CD4-positive, alpha-beta T cell treated with Interferon alpha-2 for 1 hour (primary cell): ENCODE data around the gene FHIT.
"Not testable (repeated sequence)": the region's sequence is repeated elsewhere in the genome, so short reads cannot be mapped to it uniquely, and the experiment has no call there.

ENCODE experiments used
- DNase-seq, 2 donors: peaks; one replicate each; pipeline ENCODE4 v3.0.0-alpha.2; 2020 to 2022

Gene FHIT

DNA sequence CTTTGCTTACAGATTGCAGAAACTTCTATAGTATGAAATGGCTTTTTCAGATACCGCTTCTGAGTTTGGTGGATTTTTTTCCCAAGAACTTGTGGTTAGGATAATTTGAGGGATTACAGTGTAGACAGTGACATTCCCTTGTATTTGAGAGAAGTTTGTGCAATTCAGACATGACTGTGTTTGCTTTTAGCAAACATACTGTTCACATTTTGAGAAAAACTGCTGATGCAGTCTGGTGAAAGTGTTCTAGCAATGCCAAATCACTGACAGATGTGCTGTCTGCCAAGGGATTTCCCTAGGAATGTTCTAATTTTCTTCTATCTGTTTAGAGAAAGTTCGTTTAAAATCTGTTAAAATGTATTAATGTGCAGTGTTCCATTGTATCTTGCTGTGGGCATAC is 652.6 kb downstream of the FHIT start:
- no peak for DNase-seq

DNA sequence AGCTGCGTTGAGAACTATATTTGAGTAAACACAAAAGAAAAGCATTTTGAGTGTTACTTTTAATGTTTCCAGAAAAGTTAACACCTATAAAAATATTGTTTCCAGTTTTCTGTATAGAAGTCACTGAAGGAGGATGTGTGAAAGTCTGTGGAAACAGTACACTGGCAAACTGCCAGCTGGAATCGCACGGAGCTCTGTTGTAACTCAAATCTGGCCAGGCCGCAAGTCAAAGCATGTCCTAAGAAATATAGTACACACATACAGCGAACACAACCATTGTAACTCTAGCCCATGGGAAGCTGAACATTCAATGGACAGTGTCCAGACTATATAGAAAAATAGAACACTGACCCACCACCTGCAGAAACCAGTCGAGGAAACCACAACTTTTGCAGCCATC is 657.2 kb downstream of the FHIT start:
- no peak for DNase-seq

DNA sequence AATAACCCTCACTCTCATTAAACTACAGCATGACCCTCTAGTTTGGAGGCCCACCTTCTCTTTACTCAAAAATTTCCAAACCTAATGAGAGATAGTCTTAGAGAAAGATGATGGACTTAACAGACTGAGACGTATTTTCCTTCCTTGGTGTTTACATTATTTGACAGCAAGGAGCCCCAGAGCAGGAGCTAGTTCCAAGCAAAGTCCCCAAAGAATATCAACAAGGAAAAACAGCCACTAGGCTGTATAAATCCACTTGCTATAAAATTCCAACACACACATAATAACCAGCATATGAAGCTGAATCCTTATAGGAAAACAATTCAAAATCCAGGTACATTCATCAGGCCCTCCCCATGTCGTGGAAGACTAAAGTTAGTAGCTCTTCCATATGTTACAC is 660.0 kb downstream of the FHIT start:
- no peak for DNase-seq

DNA sequence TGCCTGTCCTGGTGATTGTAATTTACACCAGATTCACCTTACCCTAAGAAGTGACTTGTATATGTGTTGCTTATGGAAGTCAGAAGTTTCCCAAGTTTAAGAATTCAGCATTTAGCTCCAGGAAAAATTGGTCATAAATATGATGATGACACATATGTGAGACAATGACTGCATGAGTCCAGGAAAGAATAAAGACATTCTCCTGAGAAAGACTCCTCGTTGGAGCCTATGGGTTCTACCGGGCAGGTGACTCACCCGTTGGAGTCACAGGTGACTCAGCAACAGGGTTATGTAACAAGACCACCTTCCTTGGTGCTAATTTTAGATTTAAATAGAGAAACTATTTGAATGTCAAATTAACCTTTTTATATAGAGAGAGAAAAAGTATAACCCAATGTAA is 662.4 kb downstream of the FHIT start:
- no peak for DNase-seq

DNA sequence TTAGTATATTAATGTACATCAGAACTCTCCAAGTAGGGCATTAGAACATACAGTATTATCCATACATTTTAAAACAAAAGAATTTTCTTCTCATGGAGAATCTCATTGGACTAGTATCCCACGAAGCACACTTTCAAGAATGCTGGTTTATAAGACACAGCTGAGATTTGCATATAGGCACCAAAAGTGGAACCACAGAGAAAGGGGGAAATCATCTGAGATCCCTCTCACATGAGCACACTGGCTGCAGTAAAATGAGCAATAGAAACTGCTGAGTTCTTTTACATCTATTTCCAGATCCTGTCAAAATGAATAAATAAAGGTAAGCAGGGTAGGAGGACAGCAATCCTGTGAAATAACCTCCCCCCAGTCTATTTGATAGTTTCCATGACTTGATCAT is 665.3 kb downstream of the FHIT start:
- no peak for DNase-seq

DNA sequence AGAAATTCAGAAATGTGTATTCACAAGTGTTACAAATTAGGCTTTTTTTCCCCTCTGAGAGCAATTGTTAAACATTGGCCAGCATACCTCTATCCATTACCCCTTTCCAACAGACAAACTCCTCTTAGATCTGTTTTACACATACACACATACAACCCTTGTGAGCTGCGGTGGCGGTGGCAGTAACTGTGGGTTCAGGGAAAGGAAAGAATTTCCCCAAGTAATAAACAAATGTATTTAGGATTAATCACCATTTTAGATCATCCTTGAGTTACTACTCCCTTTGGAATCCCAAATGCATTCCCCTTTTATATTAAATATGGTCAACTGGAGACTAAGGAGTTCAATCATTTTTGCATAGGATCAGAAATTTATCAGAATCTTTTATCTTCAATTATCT is 667.0 kb downstream of the FHIT start:
- DNase-seq, result no peak

DNA sequence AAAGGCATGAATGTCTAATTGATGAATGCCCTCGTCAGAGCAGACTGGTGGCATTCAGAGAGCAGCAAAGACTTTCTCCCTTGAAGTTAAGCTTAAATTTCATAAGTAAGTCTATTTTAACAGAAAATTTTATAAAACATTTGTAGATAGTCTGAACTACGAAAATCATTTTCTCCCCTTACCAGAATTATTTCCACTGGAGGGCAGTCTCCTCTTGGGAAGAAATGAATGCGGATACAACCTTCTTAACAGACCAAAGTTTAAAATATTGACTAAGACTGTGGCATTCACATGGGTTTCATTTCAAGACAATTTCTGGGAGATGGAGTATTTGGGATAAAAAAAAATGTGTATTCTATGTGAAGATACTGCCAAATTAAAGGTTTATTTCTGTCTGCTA is 669.0 kb downstream of the FHIT start:
- DNase-seq, result no peak

DNA sequence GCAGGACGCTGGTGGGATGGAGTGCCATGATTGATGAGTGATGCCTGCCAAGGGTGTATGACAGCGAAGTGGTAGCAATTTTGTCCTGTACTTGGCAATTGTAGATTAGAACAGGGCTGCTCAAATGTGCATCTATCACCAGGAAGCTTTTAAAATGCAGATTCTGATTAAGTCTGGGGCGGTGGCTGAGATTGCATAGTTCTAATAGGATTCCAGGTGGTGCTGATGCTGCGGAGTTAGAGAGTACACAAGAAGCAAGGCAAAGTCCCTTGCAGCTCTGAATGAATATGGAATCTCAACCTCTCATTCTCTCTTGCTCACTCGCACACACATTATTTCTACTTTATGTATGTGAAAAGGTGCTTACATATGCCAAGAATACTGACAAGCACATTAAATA is 670.4 kb downstream of the FHIT start:
- DNase-seq, result no peak

DNA sequence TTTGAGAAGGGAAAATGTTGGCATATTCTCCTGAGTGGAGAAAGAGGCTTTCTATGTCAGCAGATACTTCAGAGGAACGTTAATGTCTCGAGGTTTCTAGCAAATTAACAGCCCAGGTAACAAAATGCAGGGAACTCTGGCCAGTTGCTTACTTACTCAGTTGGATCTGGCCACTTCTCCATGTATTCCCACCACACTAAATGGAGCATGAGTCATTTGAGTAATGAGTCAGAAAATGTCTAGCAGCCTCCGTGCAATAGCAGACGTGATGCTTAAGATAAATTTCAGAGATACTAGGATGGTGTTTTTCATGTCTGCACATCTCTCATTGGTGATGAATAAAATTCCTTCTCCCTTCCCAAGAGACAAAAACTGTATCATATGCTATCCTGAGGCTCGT is 671.5 kb downstream of the FHIT start:
- no peak for DNase-seq

DNA sequence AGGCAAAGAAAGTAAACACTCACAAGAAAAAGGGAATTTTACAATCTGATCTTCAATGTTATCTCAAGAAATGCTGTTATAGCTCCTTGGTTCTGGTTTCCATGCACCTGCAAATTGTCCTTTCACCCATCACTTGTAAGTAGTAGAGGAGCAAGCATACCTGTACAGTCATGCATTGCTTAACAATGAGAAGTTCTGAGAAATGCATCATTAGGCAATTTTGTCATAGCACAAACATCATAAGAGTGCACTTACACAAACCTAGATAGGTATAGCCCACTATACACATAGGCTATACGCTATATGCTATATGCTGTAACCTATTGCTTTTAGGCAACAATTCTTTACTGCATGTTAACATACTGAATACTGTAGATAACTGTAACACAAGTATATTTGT is 672.3 kb downstream of the FHIT start:
- no peak for DNase-seq

DNA sequence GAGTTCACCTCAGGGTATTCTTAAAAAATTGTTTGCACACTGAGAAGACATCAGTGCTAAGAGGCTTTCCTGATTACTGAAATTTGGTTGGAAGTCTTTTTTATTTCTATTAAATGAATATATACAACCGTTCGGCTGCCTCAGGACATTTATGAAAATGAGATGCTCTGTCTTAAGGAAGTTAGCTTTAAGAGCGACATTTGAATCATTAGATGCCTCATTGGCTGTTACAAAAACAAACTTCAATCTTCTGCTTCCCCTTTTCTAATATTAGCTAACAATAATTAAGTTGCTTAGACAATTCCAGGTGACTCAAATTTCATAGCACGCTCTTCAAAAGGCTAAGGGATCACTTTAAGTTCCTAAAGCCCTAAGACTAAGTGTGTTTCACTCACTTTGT is 673.7 kb downstream of the FHIT start:
- DNase-seq, result no peak

DNA sequence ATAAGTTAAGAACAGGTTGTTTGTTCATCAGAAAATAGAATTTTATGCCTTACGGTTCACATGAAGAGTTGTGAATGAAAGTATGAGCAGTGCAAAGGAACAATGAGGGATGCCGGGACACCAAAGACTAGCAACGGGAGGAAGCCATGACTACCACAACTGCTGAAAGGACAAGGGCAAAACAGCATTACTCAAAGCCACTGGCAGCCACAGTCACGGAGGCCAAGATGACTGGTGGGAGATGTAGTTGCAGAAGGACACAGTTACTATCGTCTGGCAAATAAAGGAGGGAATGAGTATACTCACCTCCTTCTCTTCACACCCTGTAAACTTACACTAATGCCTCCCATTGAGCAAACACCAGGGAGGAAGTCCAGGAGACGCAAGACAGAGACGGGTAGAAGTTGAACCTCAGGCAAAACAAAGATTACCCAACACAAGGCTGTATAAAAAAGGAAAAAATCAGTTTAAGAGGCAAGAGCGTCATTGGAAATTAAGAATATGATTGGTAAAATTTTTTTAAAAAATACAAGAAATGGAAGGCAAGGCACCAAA is 675.5 kb downstream of the FHIT start:
- no peak for DNase-seq

DNA sequence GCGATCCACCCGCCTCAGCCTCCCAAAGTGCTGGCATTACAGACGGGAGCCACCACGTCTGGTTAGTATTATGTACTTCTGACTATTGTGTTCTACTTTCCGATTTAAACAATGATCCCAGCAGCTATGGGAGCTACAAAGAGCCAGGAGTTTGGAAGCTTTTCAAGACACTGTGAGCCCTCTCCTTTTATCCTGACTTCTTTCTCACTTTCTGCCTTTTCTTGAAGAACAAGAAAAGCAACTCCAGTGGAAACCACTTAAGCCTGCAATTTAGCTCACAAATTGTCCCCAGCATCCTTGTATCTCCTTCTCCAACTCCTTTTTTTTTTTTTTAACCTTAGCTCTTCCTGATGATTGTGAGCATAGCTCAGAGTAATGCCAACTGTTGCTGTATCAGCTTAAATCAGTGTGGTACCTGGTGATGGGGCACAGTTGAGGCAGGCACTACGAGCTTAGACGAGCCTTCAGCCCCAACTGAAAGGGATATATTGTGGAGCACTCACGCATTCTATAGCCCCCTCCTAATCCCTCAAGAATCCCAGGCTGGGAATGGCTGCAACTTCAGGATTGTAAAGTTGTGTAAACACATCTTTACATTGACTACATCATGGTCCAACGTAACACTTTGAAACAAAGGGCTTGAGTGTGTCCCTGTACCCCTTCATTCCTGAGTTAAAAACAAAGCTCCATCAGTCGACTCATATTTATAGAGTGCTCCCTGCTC is 677.0 kb downstream of the FHIT start:
- no peak for DNase-seq

DNA sequence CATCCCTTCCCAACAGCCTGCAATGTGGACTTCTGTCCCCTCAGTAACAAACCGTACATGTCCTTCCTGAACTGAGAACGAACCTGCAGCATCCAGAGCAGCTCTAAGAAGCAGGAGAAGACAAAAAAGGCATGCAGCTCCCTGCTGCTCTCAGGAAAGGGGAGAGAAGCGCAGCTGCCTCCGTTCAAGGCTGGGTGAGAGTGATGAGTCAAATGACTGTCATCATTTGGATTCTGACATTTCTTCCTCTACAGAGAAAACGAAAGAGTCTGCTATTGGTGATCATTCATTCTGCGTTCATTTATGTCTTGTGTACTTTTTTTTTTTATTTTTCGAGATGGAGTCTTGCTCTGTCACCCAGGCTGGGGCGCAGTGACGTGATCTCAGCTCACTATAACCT is 677.8 kb downstream of the FHIT start:
- DNase-seq, result no peak

DNA sequence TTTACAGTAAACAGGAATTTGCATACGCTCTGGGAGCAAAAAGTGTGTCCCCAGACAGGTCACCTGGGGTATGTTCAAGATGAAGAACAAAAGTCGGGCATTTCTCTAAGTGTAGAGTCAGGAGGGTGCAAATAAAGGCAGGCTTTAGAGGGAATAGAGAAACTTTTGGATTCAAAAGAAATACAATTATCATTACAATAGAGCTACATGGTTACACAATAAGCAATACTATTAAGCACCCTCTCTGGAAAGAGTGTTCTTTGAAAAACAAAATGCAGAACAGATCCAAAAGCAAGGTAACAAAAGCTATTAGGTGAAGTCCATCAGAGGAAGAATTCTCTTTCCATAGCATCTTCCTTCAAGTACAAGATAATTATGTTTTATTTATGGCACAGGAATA is 679.7 kb downstream of the FHIT start:
- no peak for DNase-seq

DNA sequence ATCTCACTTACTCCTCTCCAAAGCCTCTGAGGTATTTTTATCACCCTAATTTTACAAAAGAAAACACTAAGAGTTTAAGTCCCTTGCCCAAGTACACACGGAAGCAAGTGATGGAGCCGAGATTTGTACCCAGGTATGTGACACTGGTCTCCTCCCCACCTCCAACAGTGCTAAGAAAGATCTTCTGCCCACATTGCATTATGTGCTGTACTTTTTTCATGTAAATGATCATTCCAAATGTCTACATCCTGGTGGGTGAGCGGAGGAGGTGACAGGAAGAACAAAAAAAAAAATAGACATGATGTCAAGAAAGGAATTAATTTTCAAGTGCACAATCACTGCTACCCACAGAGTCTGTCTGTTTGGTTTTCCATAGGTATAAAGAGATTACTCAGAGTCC is 694.1 kb downstream of the FHIT start:
- no peak for DNase-seq

DNA sequence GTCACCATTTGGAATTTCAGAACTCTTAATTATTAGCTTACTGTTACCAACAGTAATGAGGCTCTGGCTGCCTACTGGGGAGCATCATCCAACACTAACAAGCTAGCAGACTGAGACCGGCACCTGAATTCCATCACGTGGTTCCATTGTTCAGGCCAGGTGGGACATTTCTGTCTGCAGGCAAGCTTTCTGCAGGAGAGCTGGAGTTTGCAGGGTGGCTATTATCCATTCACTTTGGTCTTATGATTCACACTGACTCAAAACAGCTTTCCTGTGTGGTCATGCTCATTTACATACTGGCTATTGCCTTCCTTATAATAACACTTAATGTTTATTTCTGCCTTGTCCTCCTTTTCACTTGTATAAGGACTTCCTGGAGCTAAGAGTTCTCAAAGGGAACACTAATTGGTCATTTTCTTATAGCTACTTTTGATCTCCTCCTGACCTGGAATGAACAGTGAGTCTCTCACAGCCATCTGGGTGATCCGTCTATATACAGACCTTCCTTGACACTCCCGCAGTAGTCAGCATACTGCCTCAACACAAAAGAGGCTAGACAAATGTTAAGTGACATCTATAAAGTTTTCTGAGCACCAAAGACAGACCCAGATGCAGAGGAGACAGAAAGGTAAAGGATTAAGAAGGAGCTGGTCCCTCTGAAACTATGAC is 695.4 kb downstream of the FHIT start:
- DNase-seq, result no peak

DNA sequence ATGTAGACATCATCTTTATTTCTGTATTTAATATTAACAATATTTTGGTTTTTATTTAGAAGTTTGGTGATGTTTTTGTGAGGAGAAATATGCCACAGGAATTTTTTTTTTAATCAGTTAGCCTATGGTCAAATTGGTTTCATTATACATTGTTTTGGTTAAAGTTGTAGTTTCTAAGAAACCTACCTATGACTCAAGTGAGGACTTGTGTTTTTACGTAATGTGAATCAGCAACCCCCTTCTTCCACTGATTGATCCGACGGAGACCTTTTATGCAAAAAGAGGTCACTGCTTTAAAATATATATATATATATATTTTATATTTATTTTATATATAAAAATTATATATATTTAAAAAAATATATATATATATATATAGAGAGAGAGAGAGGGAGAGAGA is 698.1 kb downstream of the FHIT start:
- no peak for DNase-seq

DNA sequence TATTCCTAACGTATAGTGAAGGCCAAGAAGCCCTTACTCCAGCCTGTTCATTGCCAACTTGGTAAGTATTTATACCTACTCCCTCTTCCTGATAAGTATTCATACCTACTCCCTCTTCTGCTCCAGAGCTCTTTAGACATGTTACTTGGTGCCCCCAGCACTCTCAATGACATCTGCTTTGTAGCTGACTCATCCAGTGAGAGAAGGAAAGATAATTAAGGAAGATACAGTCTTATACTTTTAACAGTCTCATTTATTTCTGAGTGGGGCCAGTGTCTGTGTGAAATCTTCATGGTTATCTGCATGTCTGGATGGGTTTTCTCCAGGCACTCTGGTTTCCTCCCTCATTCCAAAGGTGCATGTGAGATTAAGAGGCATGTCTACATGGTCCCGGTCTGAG is 698.7 kb downstream of the FHIT start:
- no peak for DNase-seq

DNA sequence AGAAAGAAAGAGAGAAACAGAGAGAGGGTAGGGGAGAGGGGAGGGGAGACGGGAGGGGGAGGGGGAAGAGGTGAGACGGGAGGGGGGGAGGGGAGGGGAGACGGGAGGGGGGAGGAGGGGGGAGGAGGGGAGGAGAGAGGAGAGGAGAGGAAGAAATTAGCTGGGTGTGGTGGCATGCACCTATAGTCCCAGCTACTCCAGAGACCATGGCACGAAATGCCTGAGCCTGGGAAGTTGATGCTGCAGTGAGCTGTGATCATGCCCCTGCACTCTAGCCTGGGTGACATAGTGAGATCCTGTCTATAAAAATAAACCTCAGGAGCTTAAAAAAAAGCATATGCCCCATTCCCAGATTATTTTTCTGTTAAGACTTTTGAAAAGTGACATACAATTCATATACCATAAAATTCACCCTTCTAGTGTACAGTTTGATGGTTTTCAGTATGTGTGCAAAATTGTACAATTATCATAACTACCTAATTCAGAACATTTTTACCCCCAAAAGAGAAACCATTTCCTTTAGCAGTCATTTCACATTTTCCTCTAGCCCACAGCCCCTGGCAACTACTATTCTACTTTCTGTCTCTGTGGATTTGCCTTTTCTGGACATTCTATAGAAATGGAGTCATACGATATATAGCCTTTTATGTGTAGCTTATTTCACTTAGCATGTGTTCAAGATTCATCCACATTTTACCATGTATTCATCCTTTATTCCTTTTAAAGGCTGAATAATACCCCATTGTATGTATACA is 699.6 kb downstream of the FHIT start:
- DNase-seq, result no peak

DNA sequence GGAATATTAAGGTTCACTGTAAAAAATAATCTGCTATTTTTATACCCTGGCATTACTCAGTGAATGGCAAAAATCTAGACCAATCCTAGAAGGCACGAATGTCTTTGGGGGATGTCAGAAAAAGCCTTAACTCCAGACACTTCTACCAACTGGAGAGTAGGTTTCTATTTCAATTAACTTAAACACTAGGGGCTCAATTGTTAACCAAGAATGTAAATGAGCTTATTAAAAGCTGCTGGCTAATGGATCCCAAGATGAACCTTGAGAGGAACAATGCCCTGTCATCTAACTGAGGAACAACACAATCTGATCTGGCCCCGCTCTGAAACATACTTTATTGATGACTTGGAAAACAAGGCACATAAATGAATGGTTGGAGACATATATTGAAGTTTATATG is 701.4 kb downstream of the FHIT start:
- no peak for DNase-seq

DNA sequence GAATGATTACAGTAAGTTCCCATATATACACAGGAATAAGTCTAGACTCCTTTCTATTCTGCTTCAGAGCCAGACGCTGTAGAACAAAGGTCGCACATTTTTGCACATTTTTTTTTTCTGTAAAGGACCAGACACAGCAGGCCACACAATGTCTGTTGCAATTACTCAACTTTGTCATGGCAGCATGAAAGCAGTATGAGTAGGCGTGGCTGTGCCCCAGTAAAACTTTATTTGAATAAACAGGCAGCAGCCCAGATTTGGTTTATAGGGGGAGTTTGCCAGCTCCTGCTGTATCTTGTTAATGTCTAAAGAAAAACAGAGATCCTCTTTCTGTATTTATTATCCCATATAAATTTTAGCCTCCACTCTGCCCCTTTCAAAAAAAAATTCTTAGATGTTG is 708.3 kb downstream of the FHIT start:
- DNase-seq, result no peak

DNA sequence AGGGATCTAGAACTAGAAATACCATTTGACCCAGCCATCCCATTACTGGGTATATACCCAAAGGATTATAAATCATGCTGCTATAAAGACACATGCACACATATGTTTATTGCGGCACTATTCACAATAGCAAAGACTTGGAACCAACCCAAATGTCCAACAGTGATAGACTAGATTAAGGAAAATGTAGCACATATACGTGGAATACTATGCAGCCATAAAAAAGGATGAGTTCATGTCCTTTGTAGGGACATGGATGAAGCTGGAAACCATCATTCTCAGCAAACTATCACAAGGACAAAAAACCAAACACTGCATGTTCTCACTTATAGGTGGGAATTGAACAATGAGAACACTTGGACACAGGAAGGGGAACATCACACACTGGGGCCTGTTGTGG is 711.9 kb downstream of the FHIT start:
- not testable (repeated sequence) for DNase-seq

DNA sequence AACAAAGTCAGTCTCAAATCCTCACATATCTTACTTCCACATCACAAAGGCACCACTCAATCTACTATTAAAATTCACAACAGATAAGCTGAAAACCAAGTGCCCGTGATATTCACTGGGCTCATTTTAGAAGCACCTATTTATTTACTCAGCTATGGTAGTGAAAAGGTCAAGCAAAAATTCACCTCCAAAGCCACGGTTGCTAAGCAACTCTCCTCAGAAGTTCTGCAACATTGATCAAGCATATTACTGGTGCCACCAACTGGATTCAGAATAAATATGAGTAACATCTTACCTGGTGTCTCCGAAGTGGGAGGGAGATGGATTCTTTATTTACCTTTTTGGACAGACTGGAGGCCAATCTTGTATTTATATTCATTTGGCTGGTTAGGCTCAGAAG is 714.8 kb downstream of the FHIT start:
- no peak for DNase-seq
